RWPE2 (cell line): ENCODE measurements around the gene OR10G8.

ENCODE experiments used
- ATAC-seq: fragments of 200-7000 bp; cut with Tn5 transposase; 3 replicates; pipeline ENCODE4 v1.9.1; 2021; ENCODE audit warnings: low read depth
- DNase-seq: peaks from one replicate; pipeline ENCODE4 v3.0.0-alpha.2; 2020; ENCODE audit warnings: low spot score
- H3K27ac ChIP-seq: fragments of 450-650 bp; 2 replicates; pipeline ENCODE4 v1.5.1; 2017; ENCODE audit warnings: mild to moderate bottlenecking; ENCODE audit not compliant: poor library complexity, severe bottlenecking
- H3K27me3 ChIP-seq: fragments of 250-450 bp; sonication (Bioruptor Pico); 2 replicates; pipeline ENCODE4 v1.5.1; 2021; ENCODE audit warnings: mild to moderate bottlenecking, moderate library complexity; ENCODE audit not compliant: insufficient read depth, poor library complexity, severe bottlenecking
- H3K36me3 ChIP-seq: fragments of 250-450 bp; sonication (Bioruptor Pico); 2 replicates; pipeline ENCODE4 v1.5.1; 2020; ENCODE audit warnings: low read depth, mild to moderate bottlenecking, moderate library complexity
- H3K4me1 ChIP-seq: fragments of 250-450 bp; sonication (Bioruptor Pico); 2 replicates; pipeline ENCODE4 v1.5.1; 2021; ENCODE audit warnings: mild to moderate bottlenecking, moderate library complexity; ENCODE audit not compliant: insufficient read depth, poor library complexity, severe bottlenecking
- H3K4me3 ChIP-seq: fragments of 250-450 bp; sonication (Bioruptor Pico); 2 replicates; pipeline ENCODE4 v1.5.1; 2021; ENCODE audit warnings: mild to moderate bottlenecking, moderate library complexity; ENCODE audit not compliant: severe bottlenecking
- H3K9me3 ChIP-seq: fragments of 250-450 bp; sonication (Bioruptor Pico); 2 replicates; pipeline ENCODE4 v1.5.1; 2021; ENCODE audit warnings: mild to moderate bottlenecking, moderate library complexity; ENCODE audit not compliant: severe bottlenecking
- CTCF ChIP-seq: fragments of 450-650 bp; IDR thresholded peaks from one replicate; pipeline ENCODE4 v1.5.1; 2017; ENCODE audit warnings: mild to moderate bottlenecking, moderate library complexity; ENCODE audit not compliant: poor library complexity, severe bottlenecking

Gene OR10G8

GRCh38 chr11:124036666-124037065 is 10.1 kb downstream of the OR10G8 start:
- Histone ChIP-seq H3K27ac (no peak overlapping the region), H3K36me3 (no peaks in the 10 kb centered on the region), H3K4me1 (no peaks in the 10 kb centered on the region), H3K9me3 (no peaks in the 10 kb centered on the region), H3K4me3 (no peak overlapping the region), H3K27me3 (no peaks in the 10 kb centered on the region)
- no peak for TF ChIP-seq CTCF
- DNase-seq, result no peak
- ATAC-seq, result no peak

- Histone ChIP-seq H3K4me1 (no peaks in the 10 kb centered on the region), H3K27ac (no peak overlapping the region), H3K9me3 (no peaks in the 10 kb centered on the region), H3K4me3 (no peak overlapping the region), H3K27me3 (no peaks in the 10 kb centered on the region), H3K36me3 (no peaks in the 10 kb centered on the region)
- DNase-seq (no peak), ATAC-seq (no peak)
- no peak for TF ChIP-seq CTCF
Measured at GRCh38 chr11:124039557-124039956, 13.0 kb downstream of the OR10G8 start.

GRCh38 chr11:124041254-124041653 is 14.7 kb downstream of the OR10G8 start, which contains the start of gene OR10G7:
TSS of gene OR10G7 (minus strand) at chr11:124041325. CDS start at chr11:124039001, 2,324 bp downstream.
- H3K27me3 ChIP-seq, result no peaks in the 10 kb centered on the region
- no peak for ATAC-seq
- TF ChIP-seq CTCF, result no peak
- DNase-seq, result no peak
- no peaks in the 10 kb centered on the region for H3K36me3 ChIP-seq
- no peak within 1 kb of the TSS for H3K4me3 ChIP-seq
- no peak within 1 kb of the TSS for H3K27ac ChIP-seq
- no peaks in the 10 kb centered on the region for H3K9me3 ChIP-seq
- H3K4me1 ChIP-seq, result no peaks in the 10 kb centered on the region

GRCh38 chr11:124043420-124043819 is 16.8 kb downstream of the OR10G8 start:
- H3K27me3 ChIP-seq, result no peaks in the 10 kb centered on the region
- ATAC-seq, result no peak

GRCh38 chr11:124050748-124051147 is 24.1 kb downstream of the OR10G8 start:
- Histone ChIP-seq H3K4me1 (no peaks in the 10 kb centered on the region), H3K36me3 (no peaks in the 10 kb centered on the region), H3K27me3 (no peaks in the 10 kb centered on the region), H3K9me3 (no peaks in the 10 kb centered on the region), H3K4me3 (no peak overlapping the region), H3K27ac (no peak overlapping the region)
- TF ChIP-seq CTCF, result no peak
- DNase-seq (no peak), ATAC-seq (no peak)

More at GRCh38 chr11:124043420-124043819, 16.8 kb downstream of the OR10G8 start:
- H3K4me3 ChIP-seq, result no peak overlapping the region
- no peaks in the 10 kb centered on the region for H3K9me3 ChIP-seq
- TF ChIP-seq CTCF, result no peak
- H3K36me3 ChIP-seq, result no peaks in the 10 kb centered on the region
- no peak overlapping the region for H3K27ac ChIP-seq
- H3K4me1 ChIP-seq, result no peaks in the 10 kb centered on the region
- no peak for DNase-seq
